ENCODE data around the gene CHRNB1. TPM values are rescaled to one million over a fixed set of nuclear protein-coding genes. Genes with fewer than 3 reads are reported as not detected.

The CHRNB1 gene
- total and polyA plus RNA-seq, 2 of the 8 experiments (the other 6 are each of a cell fraction or from before 2014, with no cell fraction given), result 14.1 to 28.2 TPM

- no peak overlapping the region for H3K14ac ChIP-seq (ENCODE audit: insufficient read length)
- H4K20me1 ChIP-seq (replicated peaks in 1 of 2; ENCODE audit: control insufficient read depth in 1 of 2, insufficient read depth in 2 of 2, low read length in 2 of 2), result no peaks in the 10 kb centered on the region
- H3K56ac ChIP-seq (replicated peaks; ENCODE audit: insufficient read length, low read depth, low read length), result peak overlapping the region; percentile 42
- H3K4me2 ChIP-seq (ENCODE audit: insufficient read depth in 1 of 2, low read depth in 2 of 2, low read length in 2 of 2), result peak overlapping the region; percentile 91
- POLR2A ChIA-PET (ENCODE audit: partially characterized antibody), result interaction anchor here (0.6 to 15.5 kb wide), 34 partner anchors 9 to 321 kb away, joined by 3 to 339 read pairs (median 4); partner anchors contain the start of genes ACAP1, ASGR2, CHRNB1 and CLDN7
- CTCF ChIA-PET (ENCODE audit: partially characterized antibody), result interaction anchor here (0.7 to 5.1 kb wide), 31 partner anchors 9 to 195 kb away, joined by 3 to 56 read pairs (median 5); partner anchors contain the start of genes CHRNB1, KCTD11, SLC35G6 and SPEM2
- H4K5ac ChIP-seq (ENCODE audit: insufficient read length, low read depth, low read length), result peak overlapping the region; percentile 8
- H3K18ac ChIP-seq (ENCODE audit: extremely low read depth, low read length), result peak overlapping the region; percentile 90
- H3K27ac ChIP-seq (ENCODE audit: low read depth, low read length), result peak overlapping the region; percentile 59
- 6% methylated on average over 28 of the region's 49 CpGs; no CpG with 5 or more reads in 1 of the 2 experiments for WGBS, 2 experiments (ENCODE audit: extremely low coverage in 1 of 2, insufficient coverage in 1 of 2, insufficient read length in 1 of 2, insufficient replicate concordance in 2 of 2, low coverage in 1 of 2, low lambda C conversion rate in 2 of 2, missing lambda C conversion rate in 1 of 2)
- H3K79me2 ChIP-seq (ENCODE audit: control insufficient read depth in 1 of 2, insufficient read depth in 2 of 2, low read length in 2 of 2), result no peaks in the 10 kb centered on the region
- H3K4me1 ChIP-seq (replicated peaks in 1 of 4; ENCODE audit: control insufficient read depth in 3 of 4, insufficient read depth in 4 of 4, low read length in 3 of 4), result peaks cover 0 to 22% (median 9%) of the 10 kb centered on the region in 4 experiments; a peak in 6 of 7 replicates
- H3K9ac ChIP-seq (replicated peaks in 1 of 4; ENCODE audit: extremely low read depth in 1 of 4, low read depth in 3 of 4, low read length in 3 of 4), result peak overlapping the region in 3 of 4 experiments; percentile 1 to 46 (median 35); a peak in 5 of 7 replicates
- H2BK15ac ChIP-seq (ENCODE audit: low read length), result peak overlapping the region; percentile 95; the same call in 1 of the 2 replicates
- peak overlapping the region; percentile 63 for H2BK5ac ChIP-seq (ENCODE audit: low read depth, low read length)
- H3K9me3 ChIP-seq (ENCODE audit: insufficient read depth in 2 of 2, low read depth in 1 of 2, low read length in 1 of 2), result no peaks in the 10 kb centered on the region
- H2AFZ ChIP-seq (ENCODE audit: low read length), result no peak overlapping the region; the same call in 1 of the 2 replicates
- peak overlapping the region; percentile 100 for H3K4ac ChIP-seq (replicated peaks; ENCODE audit: insufficient read length, low read depth, low read length)
- H4K91ac ChIP-seq (replicated peaks; ENCODE audit: insufficient read length, low read length), result peak overlapping the region; percentile 79
- peak overlapping the region; percentile 50 to 83 (median 67) for H3K4me3 ChIP-seq (ENCODE audit: extremely low read depth in 1 of 4, insufficient read depth in 2 of 4, low read depth in 3 of 4, low read length in 4 of 4)
- H2BK20ac ChIP-seq (ENCODE audit: low read length), result 0 out of 2 replicates have a peak overlapping the region, but pooled peaks have one; percentile 61
- H4K8ac ChIP-seq (ENCODE audit: extremely low read depth, insufficient read depth, low read length), result peak overlapping the region; percentile 97
- H3K36me3 ChIP-seq (ENCODE audit: control insufficient read depth in 2 of 4, insufficient read depth in 4 of 4, low read length in 3 of 4), result no peaks in the 10 kb centered on the region
- H3K23me2 ChIP-seq (ENCODE audit: low read depth, low read length), result peaks cover 30% of the 10 kb centered on the region
- H2BK120ac ChIP-seq (replicated peaks; ENCODE audit: low read depth, low read length), result peak overlapping the region; percentile 91
- H3K23ac ChIP-seq (ENCODE audit: insufficient read length), result no peak overlapping the region
- H3K27me3 ChIP-seq (replicated peaks in 1 of 4; ENCODE audit: control insufficient read depth in 3 of 4, extremely low read depth in 1 of 4, insufficient read depth in 3 of 4, low read length in 3 of 4), result peaks cover 2 to 19% (median 12%) of the 10 kb centered on the region in 4 experiments; a peak in 6 of 7 replicates
- no peaks in the 10 kb centered on the region for H3K79me1 ChIP-seq (ENCODE audit: low read depth, low read length)
- H2AK5ac ChIP-seq (ENCODE audit: low read depth, low read length), result no peak overlapping the region; the same call in 1 of the 2 replicates
- no peak for FAIRE-seq
- peak in 1 of 2 experiments; percentile 84 for DNase-seq (ENCODE audit: low read depth in 1 of 2, low spot score in 2 of 2)
- H2BK12ac ChIP-seq (ENCODE audit: low read depth, low read length), result peak overlapping the region; percentile 94
- peak; percentile 62 for TF ChIP-seq ASH2L (IDR thresholded peaks at IDR 0.05; ENCODE audit: low read length)
- 0 out of 2 replicates have a peak, but pooled peaks have one; percentile 3 for TF ChIP-seq TAF1 (IDR thresholded peaks at IDR 0.05; ENCODE audit: low read depth, low read length)
- peak in 1 of 2 experiments; percentile 66; a peak in 1 of 3 replicates for TF ChIP-seq POLR2A (IDR thresholded peaks at IDR 0.05; ENCODE audit: control extremely low read depth in 1 of 2, low read depth in 2 of 2, low read length in 2 of 2)
- TF ChIP-seq RAD21 (IDR thresholded peaks at IDR 0.05 in 1 of 2, conservative IDR thresholded peaks at IDR 0.05 in 1 of 2; ENCODE audit: low read depth in 2 of 2, low read length in 2 of 2), result no peak; a peak in 1 of 4 replicates
- TF ChIP-seq SP4 (IDR thresholded peaks at IDR 0.05; ENCODE audit: low read length), result no peak
- TF ChIP-seq KDM1A (IDR thresholded peaks at IDR 0.05; ENCODE audit: borderline replicate concordance, low read length), result no peak
- TF ChIP-seq SUZ12 (IDR thresholded peaks at IDR 0.05; ENCODE audit: low read length), result peak; percentile 20; the same call in 1 of the 2 replicates
Observed at GRCh38 chr17:7435676-7436555, 8.9 kb upstream of the CHRNB1 start.
